HEK293 (cell line): ENCODE data around the gene ZFHX3.

Experiments
- CTCF ChIA-PET: fragments of 350-600 bp; formaldehyde crosslinking; extraction: SDS; loops from one replicate; lab custom pipeline; 2021; ENCODE audit warnings: antibody characterized with exemption; lab: Yijun Ruan, JAX
- POLR2A ChIA-PET: fragments of 300-600 bp; formaldehyde crosslinking; extraction: SDS; loops from one replicate; lab custom pipeline; 2020; ENCODE audit warnings: antibody characterized with exemption, inconsistent platforms; lab: Yijun Ruan, JAX
- H3K27ac ChIP-seq: fragments of 200-500 bp; sonication (Bioruptor generic); 2 replicates; pipeline ENCODE4 v1.5.1; 2014; ENCODE audit warnings: low read depth, low read length, control low read depth, inconsistent platforms; ENCODE audit errors: extremely low read depth
- H3K36me3 ChIP-seq, 2 experiments: fragments of 200-500 bp in 1 of 2; sonication (Bioruptor generic) in 1 of 2; 1 replicate in 1 of 2; 2 replicates in 1 of 2; pipeline ENCODE4 v1.5.1; 2014 to 2017; ENCODE audit warnings: inconsistent platforms in 2 of 2, low read length in 2 of 2; ENCODE audit not compliant: control insufficient read depth in 2 of 2, insufficient read depth in 1 of 2
- H3K4me1 ChIP-seq: fragments of 200-500 bp; sonication (Bioruptor generic); 2 replicates; pipeline ENCODE4 v1.5.1; 2014; ENCODE audit warnings: mild to moderate bottlenecking, low read length, inconsistent platforms; ENCODE audit not compliant: control insufficient read depth, insufficient read depth
- H3K4me3 ChIP-seq: 2 replicates; pipeline ENCODE4 v1.5.1; 2011; ENCODE audit warnings: low read depth, mild to moderate bottlenecking, control low read depth, low read length, moderate library complexity
- H3K9me3 ChIP-seq: fragments of 200-500 bp; sonication (Bioruptor generic); 2 replicates; pipeline ENCODE4 v1.5.1; 2014; ENCODE audit warnings: low read depth, low read length, inconsistent platforms; ENCODE audit not compliant: control insufficient read depth, insufficient read depth
- AEBP2 ChIP-seq: fragments of 450-650 bp; formaldehyde crosslinking; IDR thresholded peaks from 2 replicates; pipeline ENCODE4 v1.5.1; 2016; ENCODE audit warnings: missing biosample characterization, missing genetic modification characterization, borderline replicate concordance
- BCL11B ChIP-seq: fragments of 450-650 bp; formaldehyde crosslinking; IDR thresholded peaks from 2 replicates; pipeline ENCODE4 v1.5.1; 2016; ENCODE audit warnings: low read depth, missing biosample characterization, missing genetic modification characterization
- BCL6B ChIP-seq: fragments of 450-650 bp; formaldehyde crosslinking; IDR thresholded peaks from 2 replicates; pipeline ENCODE4 v1.5.1; 2017; ENCODE audit warnings: missing biosample characterization, missing genetic modification characterization
- FEZF1 ChIP-seq: fragments of 450-650 bp; formaldehyde crosslinking; IDR thresholded peaks from 2 replicates; pipeline ENCODE4 v1.5.1; 2016; ENCODE audit warnings: missing biosample characterization, missing genetic modification characterization
- GFI1B ChIP-seq: fragments of 450-650 bp; formaldehyde crosslinking; IDR thresholded peaks from 2 replicates; pipeline ENCODE4 v1.5.1; 2016; ENCODE audit warnings: missing biosample characterization, missing genetic modification characterization
- KLF16 ChIP-seq: fragments of 450-650 bp; formaldehyde crosslinking; IDR thresholded peaks from 2 replicates; pipeline ENCODE4 v1.5.1; 2017; ENCODE audit warnings: missing biosample characterization, missing genetic modification characterization
- SETDB1 ChIP-seq: IDR thresholded peaks from one replicate; pipeline ENCODE4 v1.6.1; 2017; ENCODE audit warnings: mild to moderate bottlenecking, low read length, moderate library complexity, mixed read lengths; ENCODE audit not compliant: insufficient read length
- SP3 ChIP-seq: fragments of 450-650 bp; formaldehyde crosslinking; IDR thresholded peaks from 2 replicates; pipeline ENCODE4 v1.5.1; 2016; ENCODE audit warnings: missing biosample characterization, missing genetic modification characterization
- TCF7L2 ChIP-seq: IDR thresholded peaks from 2 replicates; pipeline ENCODE4 v1.6.1; 2011; ENCODE audit warnings: low read depth, mild to moderate bottlenecking, inconsistent platforms, low read length, moderate library complexity, borderline replicate concordance
- WT1 ChIP-seq: fragments of 450-650 bp; formaldehyde crosslinking; IDR thresholded peaks from 2 replicates; pipeline ENCODE4 v1.5.1; 2016; ENCODE audit warnings: missing biosample characterization, missing genetic modification characterization
- ZBTB44 ChIP-seq: fragments of 450-650 bp; IDR thresholded peaks from 2 replicates; pipeline ENCODE4 v1.5.1; 2018; ENCODE audit warnings: missing biosample characterization, mild to moderate bottlenecking, missing genetic modification characterization
- ZFP3 ChIP-seq: fragments of 450-650 bp; formaldehyde crosslinking; IDR thresholded peaks from 2 replicates; pipeline ENCODE4 v1.5.1; 2016; ENCODE audit warnings: low read depth, missing biosample characterization, missing genetic modification characterization
- ZNF16 ChIP-seq: fragments of 450-650 bp; formaldehyde crosslinking; IDR thresholded peaks from 2 replicates; pipeline ENCODE4 v1.5.1; 2016; ENCODE audit warnings: low read depth, missing biosample characterization, missing genetic modification characterization
- ZNF169 ChIP-seq: fragments of 450-650 bp; formaldehyde crosslinking; IDR thresholded peaks from 2 replicates; pipeline ENCODE4 v1.5.1; 2016; ENCODE audit warnings: missing biosample characterization, missing genetic modification characterization
- ZNF174 ChIP-seq: fragments of 450-650 bp; formaldehyde crosslinking; IDR thresholded peaks from 2 replicates; pipeline ENCODE4 v1.5.0; 2017; ENCODE audit warnings: missing biosample characterization, mild to moderate bottlenecking, missing genetic modification characterization
- ZNF23 ChIP-seq: fragments of 450-650 bp; formaldehyde crosslinking; IDR thresholded peaks from 2 replicates; pipeline ENCODE4 v1.5.1; 2016; ENCODE audit warnings: missing biosample characterization, missing genetic modification characterization, borderline replicate concordance
- ZNF24 ChIP-seq: fragments of 450-650 bp; formaldehyde crosslinking; IDR thresholded peaks from 2 replicates; pipeline ENCODE4 v1.5.1; 2016; ENCODE audit warnings: missing biosample characterization, missing genetic modification characterization
- ZNF302 ChIP-seq: fragments of 450-650 bp; formaldehyde crosslinking; IDR thresholded peaks from 2 replicates; pipeline ENCODE4 v1.5.1; 2016; ENCODE audit warnings: missing biosample characterization, missing genetic modification characterization, low read depth
- ZNF366 ChIP-seq: fragments of 450-650 bp; formaldehyde crosslinking; conservative IDR thresholded peaks from 2 replicates; pipeline ENCODE4 v1.5.1; 2016; ENCODE audit warnings: missing biosample characterization, missing genetic modification characterization
- ZNF391 ChIP-seq: fragments of 450-650 bp; formaldehyde crosslinking; IDR thresholded peaks from 2 replicates; pipeline ENCODE4 v1.5.1; 2016; ENCODE audit warnings: low read depth, missing biosample characterization, missing genetic modification characterization, borderline replicate concordance
- ZNF513 ChIP-seq: fragments of 450-650 bp; IDR thresholded peaks from 2 replicates; pipeline ENCODE4 v1.5.1; 2018; ENCODE audit warnings: missing biosample characterization, missing genetic modification characterization
- ZNF645 ChIP-seq: fragments of 450-650 bp; formaldehyde crosslinking; IDR thresholded peaks from 2 replicates; pipeline ENCODE4; 2016; ENCODE audit warnings: missing biosample characterization, missing genetic modification characterization
- ZNF658 ChIP-seq: fragments of 450-650 bp; formaldehyde crosslinking; IDR thresholded peaks from 2 replicates; pipeline ENCODE4; 2016; ENCODE audit warnings: missing biosample characterization, missing genetic modification characterization
- ZNF701 ChIP-seq: fragments of 450-650 bp; formaldehyde crosslinking; IDR thresholded peaks from 2 replicates; pipeline ENCODE4 v1.5.1; 2016; ENCODE audit warnings: missing biosample characterization, missing genetic modification characterization
- ZNF837 ChIP-seq: fragments of 450-650 bp; formaldehyde crosslinking; IDR thresholded peaks from 2 replicates; pipeline ENCODE4 v1.5.1; 2016; ENCODE audit warnings: missing biosample characterization, missing genetic modification characterization
- TF ChIP-seq, protein P1 (sequence below): IDR thresholded peaks from 2 replicates; pipeline ENCODE4 v1.6.1; 2011; ENCODE audit warnings: mild to moderate bottlenecking, low read depth, low read length, borderline replicate concordance

ZFHX3 gene

DNA sequence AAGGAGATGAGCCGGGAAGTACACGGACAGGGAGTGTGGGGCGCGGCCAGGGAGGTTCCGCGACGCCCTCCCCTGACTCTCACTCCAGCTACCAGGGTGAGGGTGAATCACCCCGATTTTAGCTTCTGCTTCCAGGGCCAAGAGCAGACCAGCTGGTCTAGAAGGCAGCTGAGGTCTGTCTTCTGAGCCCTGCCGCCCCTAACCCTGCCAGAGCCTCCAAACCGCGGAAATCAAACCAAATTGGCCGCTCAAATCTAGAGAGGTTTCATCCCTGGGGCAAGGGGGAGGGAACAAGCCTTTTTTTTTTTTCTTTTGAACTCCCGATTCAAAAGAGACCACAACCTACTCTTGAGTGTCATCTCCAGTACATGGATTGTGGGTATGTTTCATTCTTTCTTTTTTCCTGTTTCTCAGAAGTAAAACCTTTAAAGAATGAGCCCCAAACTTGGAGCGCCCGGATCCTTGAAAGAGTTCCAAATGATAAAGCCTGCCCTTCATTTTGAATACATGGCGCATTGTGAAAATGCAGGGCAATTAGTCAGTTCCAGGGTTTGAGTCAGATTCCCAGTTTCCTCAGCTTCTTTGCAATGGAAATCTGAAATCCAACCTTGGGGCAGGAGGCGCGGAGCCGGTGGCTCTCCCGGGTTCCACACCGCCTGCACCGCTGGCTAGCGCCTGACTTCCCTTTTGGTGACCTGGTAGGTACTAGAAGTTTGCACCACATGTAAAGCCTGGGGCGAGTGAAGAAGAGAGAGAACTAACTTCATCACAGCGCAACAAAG lies 16.5 kb upstream of the ZFHX3 start:
- Histone ChIP-seq H3K9me3 (no peaks in the 10 kb centered on the region), H3K36me3 (no peaks in the 10 kb centered on the region), H3K4me3 (no peak overlapping the region), H3K4me1 (peaks cover 22% of the 10 kb centered on the region), H3K27ac (no peak overlapping the region)
- CTCF ChIA-PET: interaction anchor here (0.6 to 0.7 kb wide), 2 partner anchors 90 to 597 kb away, joined by 3 to 4 read pairs; no protein-coding TSS in a partner anchor
- POLR2A ChIA-PET: interaction anchor here (0.6 kb wide), 1 partner anchor 135 kb away, joined by 6 read pairs; no protein-coding TSS in a partner anchor
- TF ChIP-seq ZNF701: no peak
- TF ChIP-seq ZNF513 (tag by site-specific recombination): no peak
- no peak for TF ChIP-seq ZNF366 (tag by site-specific recombination)
- TF ChIP-seq ZNF16 (tag by site-specific recombination): no peak
- TF ChIP-seq ZNF658 (tag by site-specific recombination): no peak
- TF ChIP-seq ZNF169 (tag by site-specific recombination): no peak
- no peak for TF ChIP-seq GFI1B
- no peak for TF ChIP-seq BCL11B
- 0 out of 2 replicates have a peak, but pooled peaks have one; percentile 7 for TF ChIP-seq ZBTB44 (tag by site-specific recombination)
- 0 out of 2 replicates have a peak, but pooled peaks have one; percentile 22 for TF ChIP-seq TCF7L2
- TF ChIP-seq WT1 (tag by site-specific recombination): peak; percentile 64; the same call in 1 of the 2 replicates
- no peak for TF ChIP-seq ZNF174 (tag by site-specific recombination)
- no peak for TF ChIP-seq BCL6B (tag by site-specific recombination)
- no peak for TF ChIP-seq FEZF1 (tag by site-specific recombination)

GRCh38 chr16:73063854-73064211 lies 15.9 kb upstream of the ZFHX3 start:
- H3K9me3 ChIP-seq: no peaks in the 10 kb centered on the region
- no peak overlapping the region for H3K27ac ChIP-seq
- H3K4me1 ChIP-seq: peaks cover 23% of the 10 kb centered on the region
- CTCF ChIA-PET: interaction anchor here (0.6 to 0.7 kb wide), 3 partner anchors 91 to 596 kb away, joined by 3 to 4 read pairs (median 3); no protein-coding TSS in a partner anchor
- no peak overlapping the region for H3K4me3 ChIP-seq
- H3K36me3 ChIP-seq: no peaks in the 10 kb centered on the region
- POLR2A ChIA-PET: interaction anchor here (0.6 kb wide), 1 partner anchor 135 kb away, joined by 6 read pairs; no protein-coding TSS in a partner anchor
- no peak for TF ChIP-seq SP3 (tag by site-specific recombination)
- TF ChIP-seq ZNF23 (tag by site-specific recombination): no peak
- no peak for TF ChIP-seq KLF16 (tag by site-specific recombination)
- no peak for TF ChIP-seq ZNF302 (tag by site-specific recombination)
- TF ChIP-seq, protein P1, sequence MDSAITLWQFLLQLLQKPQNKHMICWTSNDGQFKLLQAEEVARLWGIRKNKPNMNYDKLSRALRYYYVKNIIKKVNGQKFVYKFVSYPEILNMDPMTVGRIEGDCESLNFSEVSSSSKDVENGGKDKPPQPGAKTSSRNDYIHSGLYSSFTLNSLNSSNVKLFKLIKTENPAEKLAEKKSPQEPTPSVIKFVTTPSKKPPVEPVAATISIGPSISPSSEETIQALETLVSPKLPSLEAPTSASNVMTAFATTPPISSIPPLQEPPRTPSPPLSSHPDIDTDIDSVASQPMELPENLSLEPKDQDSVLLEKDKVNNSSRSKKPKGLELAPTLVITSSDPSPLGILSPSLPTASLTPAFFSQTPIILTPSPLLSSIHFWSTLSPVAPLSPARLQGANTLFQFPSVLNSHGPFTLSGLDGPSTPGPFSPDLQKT: no peak
- no peak for TF ChIP-seq BCL11B
- no peak for TF ChIP-seq ZFP3 (tag by site-specific recombination)
- no peak for TF ChIP-seq AEBP2 (tag by site-specific recombination)
- TF ChIP-seq SETDB1: no peak
- no peak for TF ChIP-seq ZNF645 (tag by site-specific recombination)
- no peak for TF ChIP-seq ZNF837 (tag by site-specific recombination)
- TF ChIP-seq ZNF24 (tag by site-specific recombination): no peak
- no peak for TF ChIP-seq ZNF391 (tag by site-specific recombination)
